OCI-LY7 (cell line): ENCODE data around the gene SCN1A. TPM values are rescaled to one million over a fixed set of nuclear protein-coding genes. Genes with fewer than 3 reads are reported as not detected.

Experiments
- BruUV-seq: library from RNA; stranded (reverse); fragments of 400-500 nt; replicated peaks from 2 replicates; lab custom pipeline; 2021; lab: Mats Ljungman, UMichigan
- CTCF ChIA-PET: fragments of 300-600 bp; sonication (Branson Sonifier 250); formaldehyde crosslinking; loops from one replicate; lab custom pipeline; 2022; ENCODE audit warnings: antibody characterized with exemption; ENCODE audit not compliant: unreplicated experiment; lab: Charles Lee
- POLR2A ChIA-PET: fragments of 300-600 bp; sonication (Branson Sonifier 250); formaldehyde crosslinking; loops from one replicate; lab custom pipeline; 2022; ENCODE audit warnings: antibody characterized with exemption; lab: Charles Lee
- DNase-seq: peaks from one replicate; pipeline ENCODE4 v3.0.0-alpha.2; 2015; ENCODE audit warnings: low spot score
- H2AFZ ChIP-seq: fragments of 200-600 bp; sonication (generic), shearing (Covaris generic); 2 replicates; pipeline ENCODE4 v1.6.1; 2014; ENCODE audit warnings: mild to moderate bottlenecking, antibody characterized with exemption, low read length, moderate library complexity
- H3K27ac ChIP-seq: fragments of 200-600 bp; sonication (generic); 2 replicates; pipeline ENCODE4 v1.5.1; 2014; ENCODE audit warnings: mixed run types, low read depth, mild to moderate bottlenecking, moderate library complexity, low read length, inconsistent platforms; ENCODE audit not compliant: poor library complexity, severe bottlenecking
- H3K36me3 ChIP-seq: fragments of 200-600 bp; sonication (generic); 2 replicates; pipeline ENCODE4 v1.6.1; 2014; ENCODE audit warnings: mild to moderate bottlenecking, antibody characterized with exemption, low read length, moderate library complexity, mixed read lengths; ENCODE audit not compliant: insufficient read depth
- H3K4me1 ChIP-seq: fragments of 200-600 bp; sonication (generic); 2 replicates; pipeline ENCODE4 v1.5.1; 2014; ENCODE audit warnings: mild to moderate bottlenecking, low read length; ENCODE audit not compliant: insufficient read depth, poor library complexity, severe bottlenecking
- H3K4me2 ChIP-seq: fragments of 200-600 bp; sonication (generic); 2 replicates; pipeline ENCODE4 v1.6.1; 2014; ENCODE audit warnings: mild to moderate bottlenecking, low read length
- H3K4me3 ChIP-seq: fragments of 200-600 bp; sonication (generic); 2 replicates; pipeline ENCODE4 v1.5.1; 2014; ENCODE audit warnings: mild to moderate bottlenecking, low read depth, low read length; ENCODE audit not compliant: poor library complexity, severe bottlenecking
- H3K79me2 ChIP-seq: fragments of 200-600 bp; sonication (generic); 2 replicates; pipeline ENCODE4 v1.6.1; 2016; ENCODE audit warnings: low read depth, mild to moderate bottlenecking, low read length, moderate library complexity, mixed read lengths; ENCODE audit not compliant: insufficient read depth
- H3K9me2 ChIP-seq: fragments of 200-600 bp; sonication (generic); 2 replicates; pipeline ENCODE4 v1.6.1; 2016; ENCODE audit warnings: mild to moderate bottlenecking, low read length, mixed read lengths; ENCODE audit not compliant: insufficient read depth
- H3K9me3 ChIP-seq: fragments of 200-600 bp; sonication (generic); 2 replicates; pipeline ENCODE4 v1.6.1; 2014; ENCODE audit warnings: mild to moderate bottlenecking, mixed run types, low read length, mixed read lengths
- H4K20me1 ChIP-seq: fragments of 200-600 bp; sonication (generic); 2 replicates; pipeline ENCODE4 v1.6.1; 2014; ENCODE audit warnings: mild to moderate bottlenecking, antibody characterized with exemption, low read length, moderate library complexity, mixed read lengths; ENCODE audit not compliant: insufficient read depth
- CTCF ChIP-seq: fragments of 200-600 bp; sonication (generic); conservative IDR thresholded peaks from 2 replicates; pipeline ENCODE4 v1.5.1; 2014; ENCODE audit warnings: mild to moderate bottlenecking, antibody characterized with exemption, low read length, moderate library complexity, mixed read lengths
- EZH2phosphoT487 ChIP-seq: fragments of 200-600 bp; sonication (generic); IDR thresholded peaks from 2 replicates; pipeline ENCODE4 v1.6.1; 2018; ENCODE audit warnings: low read depth, borderline replicate concordance, mild to moderate bottlenecking, mixed run types, antibody characterized with exemption, low read length, moderate library complexity, mixed read lengths
- intact Hi-C: fragments of 100-400 bp; cut with micrococcal nuclease; formaldehyde crosslinking; loops from one replicate; pipeline ENCODE4 v1.10.0; 2022; ENCODE audit not compliant: unreplicated experiment
- total RNA-seq, 2 experiments: library from RNA; depleted of rRNA in 1 of 2; stranded (reverse); fragments of >200 nt in 1 of 2; shearing (Covaris generic) in 1 of 2; gene quantifications; 2 replicates each; pipeline ENCODE4 v1.2.3, GENCODE V29; 2014 to 2022

The SCN1A gene
- total RNA-seq, 2 experiments from 2014 or later, result not detected

GRCh38 chr2:165969227-165969626, 158.6 kb downstream of the SCN1A start:
- BruUV-seq, result no TSS peak
- Histone ChIP-seq H3K4me1 (no peaks in the 10 kb centered on the region), H3K4me2 (no peak overlapping the region), H3K27ac (no peak overlapping the region), H3K9me2 (no peaks in the 10 kb centered on the region), H3K4me3 (no peak overlapping the region), H3K9me3 (no peaks in the 10 kb centered on the region), H2AFZ (no peak overlapping the region), H4K20me1 (no peaks in the 10 kb centered on the region), H3K36me3 (no peaks in the 10 kb centered on the region), H3K79me2 (no peaks in the 10 kb centered on the region)
- ChIA-PET CTCF (no interaction called here), POLR2A (no interaction called here)
- intact Hi-C loops, result no loop called here
- no peak for DNase-seq
- TF ChIP-seq CTCF, result no peak

- BruUV-seq, result no TSS peak
- H2AFZ ChIP-seq, result no peak overlapping the region
Observed at GRCh38 chr2:165967746-165968145, 160.1 kb downstream of the SCN1A start.

DNA sequence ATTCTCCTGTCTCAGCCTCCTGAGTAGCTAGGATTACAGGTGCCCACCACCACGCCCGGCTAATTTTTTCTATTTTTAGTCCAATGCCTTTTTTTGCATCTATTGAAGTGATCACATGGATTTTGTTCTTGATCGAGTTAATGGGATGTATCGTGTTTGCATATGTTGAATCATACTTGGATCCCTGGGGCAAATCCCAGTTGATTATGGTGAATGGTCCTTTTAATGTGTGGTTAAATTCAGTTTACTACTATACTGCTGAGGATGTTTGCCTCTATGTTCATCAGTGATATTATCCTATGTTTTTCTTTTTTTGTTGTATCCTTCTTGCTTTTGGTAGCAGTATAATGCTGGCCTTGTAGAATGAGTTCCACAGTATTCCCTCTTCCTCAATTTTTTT, 166.0 kb downstream of the SCN1A start:
- POLR2A ChIA-PET, result no interaction called here
- DNase-seq, result no peak
- BruUV-seq, result no TSS peak
- Histone ChIP-seq H3K4me1 (no peaks in the 10 kb centered on the region), H2AFZ (no peak overlapping the region), H3K4me3 (no peak overlapping the region), H3K79me2 (no peaks in the 10 kb centered on the region), H3K9me2 (no peaks in the 10 kb centered on the region), H4K20me1 (no peaks in the 10 kb centered on the region), H3K36me3 (no peaks in the 10 kb centered on the region), H3K27ac (no peak overlapping the region), H3K9me3 (no peaks in the 10 kb centered on the region), H3K4me2 (no peak overlapping the region)
- intact Hi-C loops, result no loop called here
- TF ChIP-seq EZH2phosphoT487 (no peak), CTCF (no peak)
- CTCF ChIA-PET, result no interaction called here

More at GRCh38 chr2:165967746-165968145, 160.1 kb downstream of the SCN1A start:
- ChIA-PET POLR2A (no interaction called here), CTCF (no interaction called here)
- Histone ChIP-seq H4K20me1 (no peaks in the 10 kb centered on the region), H3K36me3 (no peaks in the 10 kb centered on the region), H3K9me2 (no peaks in the 10 kb centered on the region), H3K4me2 (no peak overlapping the region), H3K79me2 (no peaks in the 10 kb centered on the region), H3K27ac (no peak overlapping the region), H3K4me1 (no peaks in the 10 kb centered on the region), H3K4me3 (no peak overlapping the region), H3K9me3 (no peaks in the 10 kb centered on the region)
- TF ChIP-seq EZH2phosphoT487, result no peak
- no peak for TF ChIP-seq CTCF
- no peak for DNase-seq
- intact Hi-C loops, result no loop called here
